Right renal pelvis (tissue), 4 donors: Measurements from ENCODE around the gene SRBD1. TPM values are rescaled to one million over a fixed set of nuclear protein-coding genes. Genes with fewer than 3 reads are reported as not detected.

Experiments
- DNase-seq, 4 donors: peaks; one replicate each; pipeline ENCODE4 v3.0.0-alpha.2; 2013; ENCODE audit warnings: low read depth in 4 of 4, low spot score in 3 of 4, missing footprints in 1 of 4
- polyA plus RNA-seq, 4 donors: library from polyadenylated mRNA; unstranded; fragments of 120-200 nt; gene quantifications; one replicate each; pipeline ENCODE4 v1.2.1, GENCODE V29; 2013; ENCODE audit not compliant: insufficient read length in 4 of 4

SRBD1 gene
- polyA plus RNA-seq, 4 donors = 21.3 to 26.6 (median 26.1) TPM

DNA sequence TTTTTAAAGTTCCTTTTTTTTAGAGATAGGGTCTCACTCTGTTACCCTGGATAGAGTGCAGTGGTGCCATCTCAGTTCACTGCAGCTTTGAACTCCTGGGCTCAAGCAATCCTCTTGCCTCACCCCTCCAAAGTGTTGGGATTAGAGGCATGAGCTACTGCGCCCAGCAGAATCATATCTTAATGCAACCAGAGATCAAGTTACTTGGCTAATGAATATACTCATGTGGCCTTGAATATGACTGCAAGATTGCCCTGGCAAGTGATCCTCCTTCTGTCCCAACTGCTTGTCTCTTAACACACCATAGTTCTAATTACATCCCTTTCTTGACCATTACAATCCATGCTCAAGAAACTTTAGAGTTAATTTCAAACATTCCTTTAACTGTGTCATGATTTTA is 133.5 kb downstream of the SRBD1 start:
- DNase-seq = no peak

DNA sequence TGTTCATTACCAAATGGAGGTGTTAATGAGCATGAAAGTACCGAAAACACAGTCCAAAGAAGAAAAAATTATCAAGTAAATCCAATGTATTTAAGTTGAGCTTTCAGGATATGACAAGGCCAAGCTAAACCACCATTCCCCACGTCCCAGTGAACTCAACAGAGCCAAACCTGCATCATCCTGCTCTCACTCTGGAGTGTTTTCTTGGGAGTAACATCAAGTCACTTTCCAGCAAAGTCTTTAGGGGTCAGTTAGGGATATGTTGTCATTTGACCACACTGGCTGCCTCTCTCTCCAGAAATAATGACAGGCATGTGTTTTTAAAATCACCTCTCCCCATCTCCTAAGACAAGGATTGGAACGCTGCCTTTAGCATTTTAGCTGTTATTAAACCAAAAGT is 140.5 kb downstream of the SRBD1 start:
- DNase-seq = no peak

- no peak for DNase-seq
These were observed 141.6 kb downstream of the SRBD1 start for GRCh38 chr2:45469314-45470099.

GRCh38 chr2:45468279-45468678 is 142.8 kb downstream of the SRBD1 start:
- DNase-seq = no peak

- DNase-seq = no peak
These were observed 145.0 kb downstream of the SRBD1 start for GRCh38 chr2:45466053-45466452.

DNA sequence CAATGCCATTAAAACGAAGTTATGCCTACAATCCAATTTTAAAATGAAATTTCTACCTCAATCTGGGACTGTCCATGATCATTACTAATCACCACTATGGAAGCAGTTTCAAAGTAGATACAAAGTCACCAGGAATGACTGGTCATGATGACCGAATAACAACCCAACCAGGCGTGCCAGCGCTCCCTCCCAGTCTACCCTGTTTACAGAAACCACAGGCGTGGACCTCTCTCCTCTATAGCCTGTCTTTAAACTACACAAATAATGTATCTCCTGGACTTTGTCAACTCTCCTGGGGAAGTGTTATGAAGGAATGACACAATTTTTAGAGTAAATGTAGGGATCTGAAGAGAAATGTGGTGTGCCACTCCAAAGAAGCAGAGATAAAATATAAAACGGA is 150.2 kb downstream of the SRBD1 start:
- DNase-seq = no peak

- DNase-seq = no peak
These were observed 151.2 kb downstream of the SRBD1 start for GRCh38 chr2:45459860-45460259.

- peak in 2 of 4 donors; percentile 34 to 40 for DNase-seq
These were observed 152.0 kb downstream of the SRBD1 start for GRCh38 chr2:45458909-45459563.

DNA sequence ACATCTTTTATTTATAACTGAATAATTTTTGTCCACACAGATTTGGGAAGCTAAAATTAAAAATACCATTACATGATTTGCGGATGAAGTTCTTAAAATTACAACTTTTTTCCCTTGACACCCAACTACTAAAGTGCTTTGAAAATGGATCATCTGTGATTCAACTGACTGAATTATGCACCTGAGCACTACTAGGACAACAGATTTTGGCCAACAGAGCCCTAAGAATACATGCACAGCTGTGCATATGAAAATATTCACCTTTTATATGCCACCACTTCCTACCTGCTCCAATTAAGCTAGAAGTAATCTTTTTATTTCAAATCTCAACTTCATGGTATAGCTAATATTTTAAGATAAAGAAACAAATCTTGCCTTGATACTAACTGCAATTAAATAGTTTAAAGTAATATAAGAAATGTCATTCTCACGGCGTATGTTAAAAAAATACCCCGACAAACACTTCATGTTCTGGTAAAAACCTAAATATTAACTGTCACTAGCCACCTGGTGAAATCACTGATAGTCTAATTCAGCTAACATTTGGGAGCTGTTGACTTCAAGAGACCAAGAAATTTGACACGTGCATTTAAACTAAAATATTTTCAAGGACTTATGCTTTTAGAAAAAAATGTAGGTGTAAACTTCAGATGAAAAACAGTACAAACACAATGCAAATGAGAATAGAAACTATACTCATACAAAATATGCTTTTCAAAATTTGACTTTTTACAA is 153.7 kb downstream of the SRBD1 start:
- DNase-seq = no peak

DNA sequence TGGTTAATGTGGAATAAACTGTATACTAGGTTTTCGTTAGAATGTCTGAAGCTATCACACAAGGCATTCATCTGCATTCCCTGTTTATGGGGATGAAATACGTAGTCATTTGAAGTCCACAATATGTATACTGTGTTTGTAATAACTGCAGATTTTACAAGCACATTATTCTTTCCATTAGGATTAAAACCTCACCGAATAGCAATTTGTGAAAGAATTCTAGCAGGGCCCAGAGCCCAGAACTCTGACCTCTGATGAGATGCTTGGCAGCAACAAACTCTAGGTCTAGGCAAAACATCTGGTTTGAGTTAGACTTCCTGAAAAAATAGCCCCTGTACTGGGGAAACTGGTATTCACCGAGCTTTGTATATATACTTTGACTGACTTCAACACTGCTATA is 158.2 kb downstream of the SRBD1 start:
- no peak for DNase-seq

- DNase-seq = no peak
These were observed 160.4 kb downstream of the SRBD1 start for GRCh38 chr2:45450634-45451033.

DNA sequence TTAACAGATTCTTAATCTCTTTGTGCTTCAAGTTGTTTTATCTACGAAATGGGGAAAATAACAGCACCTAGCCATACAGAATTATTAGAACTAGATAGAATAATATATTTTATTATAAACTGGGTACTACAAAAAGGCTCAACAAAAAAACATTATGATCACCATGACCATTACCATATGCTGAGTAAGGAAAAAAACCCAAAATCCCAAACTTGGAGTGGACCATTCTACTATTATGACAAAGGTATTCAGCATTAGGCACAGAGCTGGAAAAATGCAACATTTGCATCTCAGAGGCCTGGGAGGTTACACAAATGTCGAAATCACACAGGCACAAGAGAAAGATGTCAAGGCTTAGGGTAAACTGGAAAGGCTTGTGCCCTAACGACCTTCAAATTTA is 162.8 kb downstream of the SRBD1 start:
- DNase-seq = no peak

- DNase-seq = no peak
These were observed 165.1 kb downstream of the SRBD1 start for GRCh38 chr2:45446016-45446415.

DNA sequence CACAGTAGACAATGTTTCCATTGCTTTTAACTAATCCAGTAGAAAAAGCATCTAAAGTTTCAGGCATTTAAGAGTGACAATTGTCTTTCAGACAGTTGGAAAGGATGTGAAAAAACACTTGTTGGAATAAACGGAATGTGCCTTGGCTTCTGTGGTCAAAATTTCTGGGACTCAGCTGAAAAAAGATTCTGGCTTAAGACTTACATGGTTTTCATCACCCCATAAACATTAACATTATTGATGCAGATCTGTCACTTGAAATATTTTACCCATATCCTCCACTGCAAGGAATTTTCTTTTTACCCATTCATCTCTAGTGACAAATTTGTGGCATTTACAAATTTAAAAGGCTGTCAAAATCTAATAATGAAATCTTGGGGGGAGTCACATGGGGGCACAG is 166.0 kb downstream of the SRBD1 start:
- no peak for DNase-seq

DNA sequence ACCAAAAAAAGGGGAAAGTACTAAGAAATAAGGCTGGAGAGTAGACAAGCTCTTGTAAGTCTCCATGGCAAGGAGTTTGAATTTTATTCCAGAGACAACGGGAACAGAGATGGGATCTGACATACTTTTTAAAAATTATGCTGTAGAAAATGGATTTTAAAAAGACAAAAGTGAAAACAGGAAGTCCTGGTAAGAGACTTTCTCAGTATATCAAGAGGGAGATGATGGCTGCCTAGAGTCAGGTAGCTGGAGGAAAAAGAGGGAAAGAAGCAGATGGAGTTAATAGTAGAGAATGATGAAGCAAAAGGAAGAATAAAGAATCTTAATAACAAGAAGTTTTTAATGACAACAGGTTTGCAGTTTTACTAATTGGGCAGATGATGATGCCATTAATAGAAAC is 168.1 kb downstream of the SRBD1 start:
- DNase-seq = no peak

DNA sequence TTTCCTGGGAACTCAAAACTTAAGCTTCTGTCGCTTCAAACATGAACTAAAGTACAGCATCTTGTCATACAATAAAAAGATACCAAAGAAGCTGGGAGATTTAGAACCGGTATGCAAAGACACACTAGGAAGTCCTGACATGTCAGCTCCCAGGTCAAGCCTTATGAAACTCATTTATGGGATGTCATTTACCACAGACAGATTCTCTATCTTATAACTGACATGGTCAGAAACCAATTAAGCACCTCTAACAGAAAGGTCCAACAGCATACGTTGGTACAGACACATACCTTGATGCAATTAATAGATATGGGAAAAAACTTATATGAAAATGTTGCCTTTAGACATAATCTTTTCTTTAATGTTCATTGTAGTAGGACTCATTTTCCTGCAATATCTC is 169.0 kb downstream of the SRBD1 start:
- no peak for DNase-seq

DNA sequence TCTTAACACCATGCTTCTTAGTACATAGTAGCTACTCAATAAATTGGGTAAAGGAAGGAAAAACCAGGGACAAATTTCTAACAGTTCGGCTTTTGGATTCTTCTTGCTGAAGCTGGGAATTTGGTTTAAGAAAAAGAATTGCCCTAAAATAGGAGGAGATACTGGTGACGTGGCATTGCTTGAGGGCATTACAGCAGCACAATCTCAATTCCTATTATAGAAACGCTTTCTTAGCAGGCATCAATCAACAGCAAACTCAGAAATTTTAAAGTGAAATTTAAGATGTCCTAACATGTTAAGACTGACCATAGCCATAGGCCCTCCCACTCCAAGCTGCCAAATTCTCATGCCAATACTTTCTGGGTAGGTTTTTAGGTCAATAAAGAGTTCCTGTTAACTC is 169.5 kb downstream of the SRBD1 start:
- no peak for DNase-seq

DNA sequence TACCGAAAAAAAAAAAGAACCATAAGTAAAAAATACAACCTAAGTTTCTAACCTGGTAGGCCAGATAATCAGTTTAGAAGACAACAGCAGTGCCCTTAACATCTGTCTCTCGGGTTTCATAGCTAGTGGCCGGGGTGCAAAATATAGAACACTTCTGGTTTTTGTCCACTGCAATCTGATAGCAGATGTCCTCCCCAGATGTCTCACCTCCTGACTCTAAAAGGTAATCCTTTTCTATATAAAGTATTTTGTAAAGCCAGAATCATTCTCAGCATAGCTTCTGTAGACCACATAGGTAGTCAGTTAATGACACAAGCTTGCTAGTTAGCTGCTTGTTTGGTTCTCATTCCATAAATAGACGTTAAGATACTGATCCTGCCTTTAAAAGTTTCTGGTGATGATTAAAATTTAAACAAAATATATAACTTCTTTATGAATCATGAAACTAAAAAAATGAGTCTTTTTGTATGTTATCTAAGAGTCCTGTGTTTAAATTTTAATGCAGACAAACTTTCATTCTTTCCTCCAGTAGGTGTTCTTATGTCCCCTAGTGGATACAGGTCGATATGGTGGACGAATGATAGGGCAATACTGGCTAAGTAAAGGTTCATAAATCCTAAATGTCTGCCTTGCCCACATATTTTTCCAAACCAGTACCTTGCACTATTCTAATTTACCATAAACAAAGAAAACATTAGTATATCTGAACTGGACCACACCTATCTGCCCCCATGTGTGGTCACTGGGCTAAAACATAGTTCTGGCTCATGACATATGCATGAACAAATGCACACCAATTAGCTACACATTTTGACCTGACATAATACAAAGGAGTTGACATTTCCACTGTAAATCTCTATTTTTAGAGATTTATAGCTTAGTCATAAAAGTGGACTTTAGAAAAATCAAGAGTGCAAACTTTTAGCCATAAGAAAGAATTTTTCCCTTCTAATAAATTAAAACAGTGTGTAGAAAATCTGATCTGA is 171.0 kb downstream of the SRBD1 start:
- no peak for DNase-seq

GRCh38 chr2:45438872-45439665 is 172.0 kb downstream of the SRBD1 start:
- no peak for DNase-seq

DNA sequence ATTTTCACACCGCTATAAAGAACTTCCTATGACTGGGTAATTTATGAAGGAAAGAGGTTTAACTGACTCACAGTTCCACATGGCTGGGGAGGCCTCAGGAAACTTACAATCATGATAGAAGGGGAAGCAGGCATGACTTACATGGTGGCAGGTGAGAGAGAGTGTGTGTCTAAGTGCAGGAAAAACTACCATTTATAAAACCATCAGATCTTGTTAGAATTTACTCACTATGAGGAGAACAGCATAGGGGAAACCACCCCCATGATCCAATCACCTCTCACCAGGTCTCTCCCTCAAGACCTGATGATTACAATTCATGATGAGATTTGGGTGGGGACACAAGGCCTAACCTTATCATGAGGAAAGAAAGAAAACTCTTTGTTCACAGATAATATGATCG is 174.6 kb downstream of the SRBD1 start:
- no peak for DNase-seq
